Activated naive CD8-positive, alpha-beta T cell (primary cell): ENCODE measurements around the gene GMPR.

Experiments used
- H3K27ac Mint-ChIP-seq: one replicate; pipeline ENCODE4 v1.8.0; 2021; ENCODE audit warnings: mixed read lengths
- H3K27me3 Mint-ChIP-seq: one replicate; pipeline ENCODE4 v1.8.0; 2021; ENCODE audit warnings: mixed read lengths
- H3K36me3 Mint-ChIP-seq: one replicate; pipeline ENCODE4 v1.8.0; 2021; ENCODE audit warnings: mixed read lengths
- H3K4me1 Mint-ChIP-seq: one replicate; pipeline ENCODE4 v1.8.0; 2021; ENCODE audit warnings: low read depth, mixed read lengths
- H3K4me3 Mint-ChIP-seq: one replicate; pipeline ENCODE4 v1.8.0; 2021; ENCODE audit warnings: mild to moderate bottlenecking, mixed read lengths
- H3K9me3 Mint-ChIP-seq: one replicate; pipeline ENCODE4 v1.8.0; 2021; ENCODE audit warnings: low read depth, mixed read lengths

Gene GMPR

DNA sequence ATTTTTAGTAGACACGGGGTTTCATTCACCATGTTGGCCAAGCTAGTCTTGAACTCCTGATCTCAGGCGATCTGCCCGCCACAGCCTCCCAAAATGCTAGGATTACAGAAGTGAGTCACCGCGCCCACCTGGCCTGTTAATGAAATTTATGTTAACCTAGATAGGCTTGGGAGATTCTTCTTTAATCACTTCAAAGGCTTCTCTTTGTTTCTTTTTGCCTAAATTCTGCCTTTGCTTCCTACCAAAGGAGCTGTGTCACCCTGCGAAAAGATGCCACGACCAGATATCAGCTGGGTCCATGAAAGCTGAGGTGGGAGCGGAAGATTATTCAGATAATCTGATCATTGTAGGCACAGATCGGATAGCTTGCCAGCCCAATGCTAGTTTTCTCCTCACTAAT lies 75.3 kb downstream of the GMPR start:
- Mint-ChIP-seq H3K36me3 (peaks cover 18% of the 10 kb centered on the region), H3K4me1 (peaks cover 19% of the 10 kb centered on the region), H3K27ac (no peak overlapping the region), H3K27me3 (no peaks in the 10 kb centered on the region), H3K4me3 (no peak overlapping the region), H3K9me3 (no peaks in the 10 kb centered on the region)

DNA sequence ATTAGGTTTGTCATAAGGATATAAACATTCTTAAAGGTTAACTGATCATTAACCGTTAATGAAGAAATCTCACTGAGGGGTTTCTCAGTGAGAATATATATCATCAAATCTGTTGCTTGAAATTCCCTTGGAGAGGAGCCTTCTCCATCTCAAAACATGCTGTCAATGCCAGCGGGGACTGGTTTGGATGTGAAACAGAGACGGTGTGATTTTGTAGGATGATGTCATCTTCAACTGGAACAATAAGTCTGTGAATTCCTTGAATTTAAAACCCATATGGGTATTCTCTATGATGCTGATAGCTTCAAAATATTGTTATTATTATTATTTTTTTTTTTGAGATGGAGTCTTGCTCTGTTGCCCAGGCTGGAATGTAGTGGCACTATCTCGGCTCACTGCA lies 75.9 kb downstream of the GMPR start:
- peaks cover 16% of the 10 kb centered on the region for H3K36me3 Mint-ChIP-seq
- no peak overlapping the region for H3K4me3 Mint-ChIP-seq
- H3K27me3 Mint-ChIP-seq = no peaks in the 10 kb centered on the region
- H3K4me1 Mint-ChIP-seq = peaks cover 24% of the 10 kb centered on the region
- no peaks in the 10 kb centered on the region for H3K9me3 Mint-ChIP-seq
- no peak overlapping the region for H3K27ac Mint-ChIP-seq

DNA sequence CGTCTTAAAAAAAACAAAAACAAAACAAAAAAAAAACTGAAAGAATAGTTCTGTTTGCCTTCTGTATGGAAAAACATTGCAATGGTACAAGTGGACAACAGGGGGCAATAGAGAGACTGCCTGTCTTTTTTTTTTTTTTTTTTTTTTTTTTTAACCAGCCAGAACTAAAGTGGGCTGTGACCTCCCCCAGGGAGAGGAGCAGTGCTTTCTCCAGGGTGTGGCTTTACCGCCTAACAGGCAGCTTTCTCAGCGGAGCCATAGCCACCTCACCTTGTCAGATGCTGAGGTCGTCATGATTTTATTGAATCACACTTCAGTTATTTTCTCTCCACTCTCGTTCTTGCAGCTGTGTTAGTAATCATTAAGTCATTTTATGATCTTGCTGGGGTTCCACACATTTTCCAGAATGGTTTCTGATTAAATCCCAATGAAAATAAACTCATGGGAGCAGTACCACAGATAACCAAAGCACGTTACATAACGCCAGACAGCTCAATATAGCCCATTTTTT lies 78.4 kb downstream of the GMPR start:
- Mint-ChIP-seq H3K27ac (peak overlapping the region; percentile 86), H3K4me1 (peaks cover 48% of the 10 kb centered on the region), H3K27me3 (no peaks in the 10 kb centered on the region), H3K4me3 (peak overlapping the region; percentile 65), H3K9me3 (no peaks in the 10 kb centered on the region), H3K36me3 (peaks cover 9% of the 10 kb centered on the region)

DNA sequence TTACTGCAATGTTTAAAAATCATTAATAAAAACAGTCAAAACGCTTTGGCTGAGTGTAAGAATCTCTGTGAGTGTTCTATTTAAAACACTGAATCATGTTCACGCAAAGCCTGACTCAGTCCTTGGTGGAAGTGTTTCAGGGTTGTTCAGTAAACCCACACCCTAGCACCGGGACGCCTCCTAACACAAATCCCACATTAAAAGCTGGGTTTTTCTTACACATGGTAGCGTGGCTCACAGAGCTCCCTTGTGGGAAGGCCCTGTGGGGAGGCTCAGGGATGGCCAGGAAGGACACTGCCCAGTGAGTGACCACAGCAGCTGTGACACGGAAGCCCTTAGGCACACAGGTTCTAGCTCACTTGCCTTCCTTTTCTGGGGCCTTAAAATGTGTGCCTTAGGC lies 80.2 kb downstream of the GMPR start:
- Mint-ChIP-seq H3K27ac (peak overlapping the region; percentile 91), H3K9me3 (no peaks in the 10 kb centered on the region), H3K4me1 (peaks cover 64% of the 10 kb centered on the region), H3K4me3 (peak overlapping the region; percentile 75), H3K36me3 (peaks cover 14% of the 10 kb centered on the region), H3K27me3 (no peaks in the 10 kb centered on the region)

DNA sequence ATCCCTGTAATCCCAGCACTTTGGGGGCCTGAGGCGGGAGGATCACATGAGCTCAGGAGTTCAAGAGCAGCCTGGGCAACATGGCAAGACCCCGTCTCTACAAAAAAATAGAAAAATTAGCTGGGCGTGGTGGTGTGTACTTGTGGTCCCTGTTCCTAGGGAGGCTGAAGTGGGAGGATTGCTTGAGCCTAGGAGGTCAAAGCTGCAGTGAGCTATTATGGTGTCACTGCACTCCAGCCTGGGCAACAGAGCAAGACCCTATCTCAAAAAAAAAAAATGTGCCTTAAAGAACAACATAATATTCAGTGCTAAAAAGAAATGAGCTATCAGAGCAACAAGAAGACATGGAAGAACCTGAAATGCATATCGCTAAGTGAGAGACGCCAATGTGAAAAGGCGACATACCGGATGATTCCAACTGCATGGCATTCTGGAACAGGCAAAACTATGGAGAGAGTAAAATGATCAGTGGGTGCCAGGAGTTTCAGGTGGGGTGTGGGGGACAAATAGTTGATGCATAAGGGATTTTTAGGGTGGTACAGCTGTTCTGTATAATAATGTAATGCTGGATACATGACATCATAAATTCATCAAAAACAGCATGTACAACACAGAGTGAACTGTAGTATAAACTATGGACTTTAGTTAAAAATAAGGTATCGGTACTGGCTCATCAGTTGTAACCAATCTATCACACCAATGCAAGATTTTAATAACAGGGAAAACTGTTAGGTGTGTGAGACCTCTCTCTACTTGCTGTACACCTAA lies 80.8 kb downstream of the GMPR start:
- no peaks in the 10 kb centered on the region for H3K27me3 Mint-ChIP-seq
- H3K27ac Mint-ChIP-seq = peak overlapping the region; percentile 91
- no peaks in the 10 kb centered on the region for H3K9me3 Mint-ChIP-seq
- H3K4me3 Mint-ChIP-seq = peak overlapping the region; percentile 75
- H3K4me1 Mint-ChIP-seq = peaks cover 69% of the 10 kb centered on the region
- H3K36me3 Mint-ChIP-seq = peaks cover 14% of the 10 kb centered on the region

DNA sequence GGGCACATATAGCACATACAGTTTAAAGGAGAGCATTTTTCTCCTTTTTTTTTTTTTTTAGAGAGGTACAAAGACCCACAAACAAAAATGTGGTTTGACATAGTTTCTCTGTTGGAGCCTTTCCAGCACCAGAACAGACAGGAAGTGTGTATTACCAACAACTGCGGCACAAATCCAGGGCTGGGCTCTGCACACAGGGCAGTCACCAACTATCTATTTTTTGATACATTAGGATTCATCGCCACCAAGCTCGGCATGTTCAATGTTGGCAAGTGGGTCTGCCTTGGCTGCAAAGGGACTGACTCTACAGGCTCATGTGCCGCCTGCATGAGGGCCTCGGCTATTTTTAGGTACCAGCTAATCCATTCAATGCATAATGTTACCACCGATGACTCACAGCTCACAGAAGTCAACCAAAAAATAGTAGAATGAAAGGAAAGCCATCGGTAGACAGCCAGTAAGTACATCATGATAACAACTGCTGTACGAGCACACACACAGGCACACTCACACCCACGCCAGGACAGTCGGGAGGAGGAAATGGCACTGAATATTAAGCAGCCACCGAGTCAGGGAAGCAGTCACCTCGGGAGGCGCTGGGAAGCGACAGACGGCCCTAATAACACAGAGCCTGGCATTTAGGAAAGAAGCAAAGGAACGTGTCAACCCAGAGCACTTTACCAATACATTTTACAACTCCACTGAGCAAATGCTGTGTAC lies 81.6 kb downstream of the GMPR start:
- H3K36me3 Mint-ChIP-seq = peaks cover 14% of the 10 kb centered on the region
- H3K9me3 Mint-ChIP-seq = no peaks in the 10 kb centered on the region
- no peaks in the 10 kb centered on the region for H3K27me3 Mint-ChIP-seq
- H3K4me3 Mint-ChIP-seq = peak overlapping the region; percentile 75
- H3K4me1 Mint-ChIP-seq = peaks cover 76% of the 10 kb centered on the region
- H3K27ac Mint-ChIP-seq = peak overlapping the region; percentile 91

DNA sequence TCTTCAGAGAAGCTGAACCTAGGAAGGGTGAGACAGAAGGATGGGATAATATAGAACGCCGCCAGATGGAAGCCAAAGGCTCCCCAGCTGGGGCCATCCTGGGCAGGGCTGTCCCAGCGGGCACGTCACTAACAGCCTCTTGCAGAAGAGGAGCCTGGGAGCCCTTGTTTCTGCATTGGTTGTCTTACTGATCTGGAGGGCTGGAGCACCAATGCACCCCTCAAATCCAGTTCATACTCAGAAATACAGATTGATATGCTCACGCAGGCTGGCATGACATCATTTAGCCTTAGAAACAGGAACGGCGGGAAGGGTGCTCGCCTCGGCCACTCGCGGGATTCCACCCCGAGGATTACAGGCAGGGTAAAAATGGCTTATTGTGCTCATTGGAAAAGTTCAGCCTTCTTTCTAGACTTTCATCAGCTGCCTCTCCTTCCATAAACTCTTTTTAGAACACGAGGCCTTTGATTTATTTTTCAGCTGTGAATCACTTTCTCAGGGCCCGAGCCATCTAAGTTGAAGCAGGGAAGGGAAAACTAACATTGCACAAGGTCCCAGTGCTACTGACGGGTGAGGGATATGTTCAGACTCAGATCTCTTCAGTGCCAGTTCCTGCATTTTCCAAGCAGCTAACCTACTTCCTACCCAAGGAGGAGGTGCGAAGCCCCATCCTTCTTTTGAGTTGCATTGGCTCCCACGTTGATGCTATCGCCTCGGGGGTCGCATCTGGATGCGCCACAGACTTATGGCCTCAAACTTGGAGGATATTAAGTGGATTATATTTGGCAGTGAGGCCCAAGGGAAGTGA lies 82.3 kb downstream of the GMPR start:
- H3K4me1 Mint-ChIP-seq = peaks cover 82% of the 10 kb centered on the region
- no peaks in the 10 kb centered on the region for H3K9me3 Mint-ChIP-seq
- peak overlapping the region; percentile 91 for H3K27ac Mint-ChIP-seq
- peak overlapping the region; percentile 75 for H3K4me3 Mint-ChIP-seq
- no peaks in the 10 kb centered on the region for H3K27me3 Mint-ChIP-seq
- H3K36me3 Mint-ChIP-seq = peaks cover 12% of the 10 kb centered on the region

DNA sequence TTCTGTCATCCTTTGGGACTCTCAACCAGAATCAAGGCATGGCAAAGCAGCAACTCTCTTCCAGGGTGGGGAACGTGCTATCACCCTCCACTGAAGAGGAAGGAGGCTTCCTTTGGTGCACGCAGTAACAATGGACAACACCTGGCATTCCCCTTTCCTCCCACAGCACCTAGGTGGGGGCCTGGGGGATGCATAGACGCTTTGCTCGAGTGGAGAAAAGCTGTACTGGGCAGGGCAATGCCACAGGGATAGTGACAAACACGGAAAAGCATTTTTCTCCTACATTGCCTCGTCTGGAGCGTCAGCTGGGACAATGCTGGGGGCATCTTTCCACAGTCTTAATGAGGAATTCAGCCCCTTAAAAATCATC lies 82.9 kb downstream of the GMPR start:
- H3K27ac Mint-ChIP-seq = peak overlapping the region; percentile 91
- H3K4me1 Mint-ChIP-seq = peaks cover 85% of the 10 kb centered on the region

DNA sequence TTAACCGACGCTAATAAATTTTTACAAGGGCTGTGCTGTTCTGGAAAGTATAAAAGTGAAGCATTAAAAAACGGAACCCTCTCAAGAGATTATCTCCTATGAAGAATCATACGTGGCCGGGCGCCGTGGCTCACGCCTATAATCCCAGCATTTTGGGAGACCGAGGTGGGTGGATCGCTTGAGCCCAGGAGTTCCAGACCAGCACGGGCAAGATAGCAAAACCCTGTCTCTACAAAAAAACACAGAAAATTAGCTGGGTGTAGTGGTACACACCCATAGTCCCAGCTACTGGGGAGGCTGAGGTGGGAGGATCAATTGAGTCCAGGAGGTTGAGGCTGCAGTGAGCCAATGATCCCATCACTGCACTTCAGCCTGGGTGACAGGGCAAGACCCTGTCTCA lies 83.4 kb downstream of the GMPR start:
- Mint-ChIP-seq H3K27ac (peak overlapping the region; percentile 97), H3K9me3 (no peaks in the 10 kb centered on the region), H3K36me3 (peaks cover 18% of the 10 kb centered on the region), H3K4me1 (peaks cover 84% of the 10 kb centered on the region), H3K4me3 (peak overlapping the region; percentile 13), H3K27me3 (no peaks in the 10 kb centered on the region)

More for the DNA sequence above, 82.9 kb downstream of the GMPR start:
- Mint-ChIP-seq H3K4me3 (peak overlapping the region; percentile 75), H3K27me3 (no peaks in the 10 kb centered on the region), H3K36me3 (peaks cover 16% of the 10 kb centered on the region), H3K9me3 (no peaks in the 10 kb centered on the region)

DNA sequence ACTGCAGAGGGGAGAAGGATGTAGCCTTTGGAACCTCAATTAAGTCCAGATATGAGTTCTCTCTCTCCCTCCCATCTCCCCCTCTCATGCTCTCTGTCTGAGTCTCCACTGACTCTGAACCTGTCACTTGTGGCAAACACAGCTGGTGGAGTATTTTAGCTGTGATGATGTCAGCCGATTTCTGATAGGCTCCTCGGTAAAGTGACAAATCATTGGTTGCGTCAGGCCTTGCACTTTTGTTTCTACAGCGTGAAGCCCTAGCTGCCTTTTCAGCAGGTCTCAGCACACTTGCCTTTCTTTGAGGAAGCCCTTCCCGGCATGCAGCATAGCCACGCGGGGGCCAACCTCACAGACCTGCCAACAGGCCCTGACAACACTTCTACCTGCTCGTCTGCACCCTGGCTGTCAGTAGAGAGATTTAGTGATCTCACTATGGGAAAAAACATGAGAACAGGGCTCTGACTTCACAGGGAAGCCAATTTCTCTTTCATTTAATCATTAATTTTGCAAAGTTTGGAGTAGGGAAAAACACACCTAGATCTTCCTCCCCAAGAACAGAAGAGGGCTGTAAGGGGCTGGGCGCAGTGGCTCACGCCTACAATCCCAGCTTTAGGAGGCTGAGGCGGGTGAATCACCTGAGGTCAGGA lies 84.4 kb downstream of the GMPR start:
- Mint-ChIP-seq H3K27me3 (no peaks in the 10 kb centered on the region), H3K9me3 (no peaks in the 10 kb centered on the region), H3K4me1 (peaks cover 76% of the 10 kb centered on the region), H3K27ac (peak overlapping the region; percentile 97), H3K4me3 (peak overlapping the region; percentile 62), H3K36me3 (peaks cover 17% of the 10 kb centered on the region)

DNA sequence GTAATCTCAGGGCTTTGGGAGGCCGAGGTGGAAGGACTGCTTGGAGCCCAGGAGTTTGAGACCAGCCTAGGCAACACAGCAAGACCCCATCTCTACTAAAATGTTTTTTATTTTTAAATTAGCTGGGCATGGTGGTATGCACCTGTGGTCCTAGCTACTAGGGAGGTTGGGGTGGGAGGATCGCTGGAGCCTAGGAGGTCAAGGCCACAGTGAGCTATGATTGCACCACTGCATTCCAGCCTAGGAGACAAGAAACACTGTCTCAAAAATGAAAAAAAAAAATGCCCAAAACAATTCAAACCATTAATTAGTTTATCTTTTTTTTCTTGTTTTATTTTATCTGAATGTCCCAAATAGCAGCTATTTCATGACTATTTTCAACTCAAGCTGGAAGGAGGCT lies 85.8 kb downstream of the GMPR start:
- Mint-ChIP-seq H3K9me3 (no peaks in the 10 kb centered on the region), H3K27me3 (no peaks in the 10 kb centered on the region), H3K4me1 (peaks cover 62% of the 10 kb centered on the region), H3K36me3 (peaks cover 20% of the 10 kb centered on the region), H3K4me3 (no peak overlapping the region), H3K27ac (peak overlapping the region; percentile 97)

DNA sequence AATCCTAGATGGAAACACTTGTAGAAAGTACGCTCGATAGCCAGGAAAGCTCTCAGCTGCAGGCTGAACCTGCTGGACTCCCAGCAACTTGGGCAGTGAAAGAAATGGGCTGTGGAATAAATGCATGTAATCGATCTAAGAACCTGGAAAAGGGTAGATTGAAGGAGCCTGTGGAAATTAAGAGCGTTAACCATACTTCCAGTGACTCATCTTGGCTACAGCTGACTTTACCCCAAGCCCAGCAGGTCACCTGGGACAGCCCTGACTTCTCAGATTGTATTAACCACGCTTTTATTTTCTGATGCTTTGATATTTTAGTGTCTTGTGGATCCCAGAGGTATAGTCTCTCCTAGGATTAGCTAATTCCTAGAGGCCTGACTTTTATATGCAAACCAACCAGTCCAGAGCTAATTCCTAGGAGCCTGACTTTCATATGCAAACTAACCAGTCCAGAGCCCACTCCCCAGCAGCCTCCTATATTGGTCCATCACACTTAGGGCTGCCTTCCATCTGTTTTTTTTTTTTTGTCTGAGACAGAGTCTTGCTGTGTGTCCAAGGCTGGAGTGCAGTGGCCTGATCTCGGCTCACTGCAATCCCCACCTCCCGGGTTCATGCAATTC lies 86.3 kb downstream of the GMPR start:
- H3K4me1 Mint-ChIP-seq = peaks cover 56% of the 10 kb centered on the region
- H3K9me3 Mint-ChIP-seq = no peaks in the 10 kb centered on the region
- no peak overlapping the region for H3K4me3 Mint-ChIP-seq
- H3K27ac Mint-ChIP-seq = no peak overlapping the region
- H3K36me3 Mint-ChIP-seq = peaks cover 22% of the 10 kb centered on the region
- no peaks in the 10 kb centered on the region for H3K27me3 Mint-ChIP-seq

DNA sequence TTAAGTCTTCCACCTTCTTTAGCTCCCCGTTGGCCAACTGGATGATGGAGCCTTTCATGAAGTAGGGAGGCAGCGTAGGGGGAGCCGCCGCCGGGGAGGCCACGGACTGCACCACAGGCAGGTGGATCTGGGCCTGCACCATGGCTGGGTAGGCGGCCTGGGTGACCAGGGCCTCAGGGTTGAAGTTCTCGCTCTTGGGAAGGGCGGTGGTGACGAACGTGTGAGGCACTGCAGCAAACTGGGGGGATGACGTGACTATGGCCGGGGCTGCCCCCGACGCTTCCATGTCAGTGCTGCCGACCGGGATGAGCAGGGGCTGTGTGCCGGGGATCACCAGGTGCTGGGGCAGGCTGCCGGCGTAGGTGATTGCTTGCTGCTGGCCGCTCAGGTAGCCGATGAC lies 88.1 kb downstream of the GMPR start:
- H3K27me3 Mint-ChIP-seq = no peaks in the 10 kb centered on the region
- H3K4me3 Mint-ChIP-seq = no peak overlapping the region
- H3K36me3 Mint-ChIP-seq = peaks cover 22% of the 10 kb centered on the region
- no peaks in the 10 kb centered on the region for H3K9me3 Mint-ChIP-seq
- peaks cover 42% of the 10 kb centered on the region for H3K4me1 Mint-ChIP-seq
- H3K27ac Mint-ChIP-seq = no peak overlapping the region
